Activated T-cell treated with anti-CD3 and anti-CD28 coated beads, Interleukin-2, amount 50 U/mL, for 1 hour (primary cell): Measurements from ENCODE around the gene SLC24A5.

Source experiments
- DNase-seq: peaks from one replicate; pipeline ENCODE4 v3.0.0-alpha.2; 2020

Gene SLC24A5

DNA sequence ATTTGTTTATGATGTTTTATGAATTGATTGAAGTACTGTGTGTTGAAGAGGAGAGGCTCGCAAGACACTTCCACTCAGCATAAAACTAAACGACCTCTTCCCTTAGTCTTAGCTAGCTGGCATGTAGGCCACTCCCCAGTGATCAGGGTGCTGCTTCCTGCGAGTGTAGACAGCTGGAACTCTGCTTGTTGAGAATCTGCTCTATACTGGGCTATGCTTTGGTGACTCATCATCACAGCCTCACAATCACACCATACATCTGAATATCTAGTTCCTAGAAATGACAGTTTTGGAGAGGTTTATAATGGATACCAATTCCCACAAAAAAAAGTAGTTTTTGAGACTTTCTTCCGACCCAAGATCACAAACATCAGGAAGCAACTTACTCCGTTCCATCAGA is 1.5 kb upstream of the SLC24A5 start:
- DNase-seq = no peak

DNA sequence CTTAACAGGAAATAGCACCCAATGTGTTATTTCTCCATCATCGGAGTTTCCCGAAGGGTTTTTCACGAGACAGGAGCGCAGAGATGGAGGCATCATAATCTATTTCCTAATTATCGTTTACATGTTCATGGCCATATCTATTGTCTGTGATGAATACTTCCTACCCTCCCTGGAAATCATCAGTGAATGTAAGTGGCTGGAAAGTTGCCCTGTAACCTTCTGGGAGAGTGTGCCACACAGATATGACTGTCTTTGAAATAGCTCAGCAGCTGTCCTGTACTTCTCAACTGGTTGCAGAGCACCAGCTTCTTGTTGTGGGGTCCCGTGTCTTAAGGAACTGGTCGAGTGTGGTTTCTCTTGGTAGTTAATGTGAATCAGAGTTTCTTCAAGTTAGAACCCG is 1.1 kb downstream of the SLC24A5 start:
- DNase-seq = no peak

GRCh38 chr15:48126667-48127355 is 6.0 kb downstream of the SLC24A5 start:
- no peak for DNase-seq

DNA sequence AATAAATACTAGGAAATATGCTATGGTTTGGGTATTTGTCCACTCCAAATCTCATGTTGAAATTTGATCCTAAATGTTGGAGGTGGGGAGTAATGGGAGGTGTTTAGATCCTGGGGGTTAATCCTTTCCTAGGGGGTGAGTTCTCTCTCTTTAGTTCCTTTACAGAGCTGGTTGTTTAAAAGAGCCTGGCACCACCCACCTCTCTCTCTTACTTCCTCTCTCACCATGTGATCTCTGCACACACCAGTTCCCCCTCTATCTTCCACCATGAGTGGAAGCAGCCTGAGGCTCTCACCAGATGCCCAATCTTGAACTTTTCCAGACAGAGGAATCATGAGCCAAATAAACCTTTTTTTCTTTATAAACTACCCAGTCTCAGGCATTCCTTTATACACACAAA is 10.5 kb downstream of the SLC24A5 start:
- DNase-seq = no peak

- no peak for DNase-seq
These were observed 12.1 kb downstream of the SLC24A5 start for GRCh38 chr15:48132874-48133273.

GRCh38 chr15:48143856-48144255 is 23.1 kb downstream of the SLC24A5 start:
- DNase-seq = no peak

GRCh38 chr15:48144889-48145288 is 24.1 kb downstream of the SLC24A5 start:
- DNase-seq = no peak

- DNase-seq = no peak
These were observed 25.1 kb downstream of the SLC24A5 start for GRCh38 chr15:48145923-48146322.

DNA sequence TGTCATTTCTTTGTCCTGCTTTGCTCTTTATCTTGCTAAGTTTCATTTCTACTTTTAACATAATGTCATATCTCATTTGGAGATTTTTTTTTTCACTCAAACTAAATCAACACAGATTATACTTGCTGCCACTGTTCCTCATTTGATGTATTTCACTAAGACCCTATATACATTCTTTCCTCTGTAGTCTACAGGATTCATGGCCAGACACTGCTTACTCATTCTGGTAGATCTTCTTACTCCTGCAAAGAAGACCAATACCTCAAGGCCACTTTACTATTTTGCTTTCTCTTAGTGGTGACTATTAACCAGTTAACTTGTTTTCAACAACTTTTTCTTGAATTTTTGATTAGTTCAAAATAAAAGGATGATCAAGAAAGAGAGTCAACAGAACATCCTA is 26.6 kb downstream of the SLC24A5 start:
- no peak for DNase-seq

GRCh38 chr15:48149858-48150257 is 29.1 kb downstream of the SLC24A5 start:
- DNase-seq = no peak

DNA sequence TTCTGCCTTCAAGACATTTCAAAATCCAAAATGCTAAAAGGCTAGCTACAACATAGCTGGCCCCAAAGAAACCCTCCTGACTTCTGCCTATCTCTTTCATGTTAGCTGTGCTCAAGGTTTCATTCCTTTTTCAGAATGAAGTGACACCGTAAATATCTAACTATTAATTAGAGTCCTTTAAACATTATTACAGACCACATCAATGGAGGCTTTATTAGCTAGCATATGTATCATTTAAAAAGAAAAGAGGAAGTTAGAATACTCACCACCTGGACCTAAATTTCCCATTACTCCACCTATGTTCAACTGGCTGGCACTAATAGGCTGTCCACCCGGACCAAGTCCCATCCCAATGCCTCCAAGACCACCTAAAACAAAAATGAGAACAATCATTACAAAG is 32.7 kb downstream of the SLC24A5 start:
- DNase-seq = no peak

GRCh38 chr15:48168616-48169015 is 47.8 kb downstream of the SLC24A5 start:
- DNase-seq = no peak

DNA sequence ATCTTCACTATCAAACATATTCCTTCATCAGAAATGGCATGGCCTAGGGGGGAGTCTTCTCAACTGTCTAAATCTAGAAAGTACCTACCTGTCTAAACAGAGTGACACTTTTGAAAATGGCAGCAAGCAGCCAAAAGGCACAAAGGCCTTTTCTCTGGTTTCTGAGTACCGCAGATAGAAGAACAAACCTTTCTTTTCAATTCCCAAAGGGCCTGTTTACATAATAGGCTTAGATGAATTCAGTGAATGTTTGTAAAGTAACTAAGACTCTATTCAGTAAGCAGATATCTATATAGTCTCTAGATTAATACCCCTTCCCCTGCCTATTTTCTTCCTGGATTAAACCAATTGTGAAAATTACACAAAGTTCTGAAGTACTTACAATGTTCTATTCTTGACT is 50.2 kb downstream of the SLC24A5 start:
- no peak for DNase-seq

DNA sequence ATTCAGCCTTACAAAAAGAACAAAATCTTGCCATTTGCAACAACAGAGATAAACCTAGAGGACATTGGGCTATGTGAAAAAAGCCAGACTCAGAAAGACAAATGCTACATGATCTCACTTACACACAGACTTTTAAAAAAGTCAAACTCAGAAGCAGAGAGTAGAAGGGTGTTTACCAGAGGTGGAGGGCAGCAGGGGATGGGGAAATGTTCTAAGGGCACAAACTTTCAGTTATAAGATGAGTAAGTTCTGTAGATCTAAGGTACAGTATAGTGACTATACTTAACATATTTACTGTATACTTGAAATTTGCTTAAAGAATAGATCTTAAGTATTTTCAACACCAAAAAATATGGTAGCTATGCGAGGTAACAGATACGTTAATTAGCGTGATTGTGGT is 54.3 kb downstream of the SLC24A5 start:
- no peak for DNase-seq

- no peak for DNase-seq
These were observed 55.3 kb downstream of the SLC24A5 start for GRCh38 chr15:48176112-48176511.

DNA sequence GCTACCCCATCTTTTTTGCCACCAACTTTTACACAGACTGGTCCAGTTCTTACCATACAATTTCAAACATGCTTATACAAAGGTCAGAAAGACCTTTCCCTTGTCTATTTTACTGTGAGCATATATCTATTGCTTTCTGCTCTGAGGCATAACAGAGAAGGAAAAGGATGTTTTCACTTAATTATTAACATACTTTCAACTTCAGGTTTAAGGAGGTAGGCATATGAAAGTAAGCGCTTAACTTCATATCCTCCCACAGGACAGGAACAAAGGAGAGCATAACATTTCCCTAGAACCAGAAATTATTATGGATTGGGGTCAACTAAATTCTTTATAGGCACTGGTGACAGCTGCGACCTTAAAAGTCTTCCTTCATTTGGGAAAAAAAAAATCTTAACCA is 56.2 kb downstream of the SLC24A5 start:
- DNase-seq = no peak

DNA sequence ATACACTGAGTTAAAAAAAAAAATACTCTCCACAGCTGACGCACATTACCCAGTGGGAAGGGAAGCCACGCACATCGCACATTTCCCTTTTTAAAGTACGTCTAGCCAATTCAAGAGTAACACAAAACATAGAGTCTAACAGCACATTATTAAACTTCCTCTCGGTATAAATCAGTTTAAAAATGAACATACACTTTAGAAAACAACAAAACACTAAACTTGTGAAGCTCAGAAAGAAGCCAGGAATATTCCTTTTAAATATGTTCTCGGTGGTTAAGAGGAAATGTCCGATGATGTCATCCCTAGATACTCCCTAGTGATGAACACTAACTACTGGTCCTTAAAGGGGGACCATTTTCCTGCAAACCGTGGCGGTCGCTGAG is 56.6 kb downstream of the SLC24A5 start:
- DNase-seq = no peak

DNA sequence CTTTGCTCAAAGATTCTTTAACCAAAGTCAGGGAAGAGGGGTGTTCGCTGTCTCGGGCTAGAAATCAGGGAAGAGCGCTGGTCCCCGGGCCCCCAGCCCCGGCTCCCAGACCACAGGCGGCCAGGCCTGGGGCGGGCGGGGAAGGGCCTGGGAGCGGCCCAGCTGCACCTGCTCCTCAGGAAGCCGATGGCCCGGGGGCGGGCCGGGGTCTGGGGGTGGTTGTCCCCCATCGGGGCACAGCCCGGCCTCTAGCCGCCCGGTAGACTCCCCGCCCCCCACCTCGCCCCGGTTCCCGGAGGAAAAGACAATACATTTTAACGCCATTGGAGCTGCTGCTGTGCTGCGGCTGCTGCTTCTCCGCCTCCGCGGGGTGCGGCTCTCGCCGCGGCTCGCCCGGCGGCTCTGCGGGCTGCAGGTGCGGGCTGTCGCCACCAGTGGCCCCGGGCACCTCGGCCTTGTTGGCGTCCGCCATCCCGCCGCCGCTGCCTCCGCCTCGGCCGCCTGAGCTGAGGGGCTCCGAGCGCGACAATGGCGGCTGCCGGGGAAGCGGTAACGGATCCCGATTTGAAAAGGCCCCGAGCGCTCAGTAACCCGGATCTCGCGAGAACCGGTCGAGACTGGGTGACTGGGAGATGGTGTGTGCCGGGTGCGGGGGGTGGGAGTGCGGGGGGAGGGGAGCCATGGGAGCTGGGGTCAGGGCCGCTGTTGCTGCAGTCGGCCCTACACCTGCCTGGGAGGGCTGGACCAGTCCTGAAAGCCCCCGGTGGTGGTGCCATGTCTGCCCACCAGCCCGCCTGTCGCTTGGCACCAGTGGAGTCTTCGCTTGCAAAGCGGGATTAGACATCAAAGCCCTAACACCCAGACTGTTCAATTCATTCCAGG is 57.2 kb downstream of the SLC24A5 start, which contains the start of gene MYEF2:
Gene MYEF2 (minus strand): TSS at position 530 of the 882 bp plus-strand sequence. CDS start 58 bp downstream, at position 472.
- peak; percentile 66 for DNase-seq

DNA sequence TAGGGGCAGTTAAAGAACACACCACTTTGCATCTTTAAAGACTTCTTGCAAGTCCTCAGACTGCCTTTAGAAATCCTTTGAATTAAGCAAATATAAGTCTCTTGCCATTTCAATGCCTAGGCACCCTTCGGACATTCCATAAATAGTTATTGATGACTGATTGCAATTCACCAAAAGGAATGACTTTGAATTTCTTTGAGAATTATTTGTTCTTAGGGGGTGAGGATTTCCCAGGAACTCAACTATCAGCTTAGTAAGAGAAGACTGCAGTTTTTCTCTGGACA is 57.8 kb downstream of the SLC24A5 start:
- DNase-seq = no peak

GRCh38 chr15:48182749-48183148 is 62.0 kb downstream of the SLC24A5 start:
- DNase-seq = no peak

GRCh38 chr15:48185529-48185928 is 64.7 kb downstream of the SLC24A5 start:
- DNase-seq = no peak

DNA sequence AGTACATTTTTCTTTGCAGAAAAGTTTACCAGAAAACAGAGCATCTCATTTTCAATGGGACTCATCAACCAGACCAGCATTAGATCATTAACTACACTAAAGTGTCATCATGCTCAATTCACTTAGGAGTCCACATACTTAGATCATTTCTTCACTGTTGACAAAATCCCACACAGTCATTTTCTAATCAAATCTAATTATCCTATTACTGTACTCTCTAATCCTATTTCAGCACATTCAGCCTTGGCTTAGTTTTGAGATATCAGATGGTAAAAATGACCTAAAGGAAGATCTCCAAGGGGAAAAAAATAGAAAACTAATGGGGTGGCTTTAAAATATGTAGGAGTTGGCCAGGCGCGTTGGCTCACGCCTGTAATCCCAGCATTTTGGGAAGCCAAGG is 65.5 kb downstream of the SLC24A5 start:
- no peak for DNase-seq

DNA sequence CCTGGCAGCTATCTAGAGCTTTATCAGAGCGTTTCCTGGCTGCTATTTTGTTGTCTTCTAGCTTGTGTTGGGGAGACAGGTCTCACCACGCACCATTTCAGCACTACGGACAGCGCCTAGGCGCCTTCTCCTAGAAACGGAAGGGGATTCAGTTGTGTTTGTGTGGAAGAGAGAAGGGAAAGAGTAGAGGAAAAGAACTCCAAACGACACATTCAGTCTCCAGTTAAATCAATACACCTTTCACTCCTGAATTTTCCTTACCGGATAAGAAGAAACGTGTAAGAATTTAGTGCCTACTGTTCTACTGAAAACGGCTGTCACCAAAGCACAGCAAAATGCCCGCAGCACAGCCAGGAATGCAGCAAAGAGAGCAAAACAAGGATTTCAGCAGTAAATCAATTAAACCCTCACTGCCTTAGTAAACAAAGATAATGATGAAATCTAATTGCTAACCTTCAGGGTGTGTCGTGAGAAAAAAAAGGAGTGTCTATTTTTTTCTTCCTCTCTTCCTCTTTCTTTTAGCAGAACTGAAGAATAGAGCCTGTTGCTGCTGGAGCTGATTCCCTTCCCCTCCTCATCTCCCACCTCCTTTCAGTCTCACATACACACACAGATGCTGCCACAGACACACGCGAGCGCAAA is 70.3 kb downstream of the SLC24A5 start:
- peak; percentile 20 for DNase-seq

DNA sequence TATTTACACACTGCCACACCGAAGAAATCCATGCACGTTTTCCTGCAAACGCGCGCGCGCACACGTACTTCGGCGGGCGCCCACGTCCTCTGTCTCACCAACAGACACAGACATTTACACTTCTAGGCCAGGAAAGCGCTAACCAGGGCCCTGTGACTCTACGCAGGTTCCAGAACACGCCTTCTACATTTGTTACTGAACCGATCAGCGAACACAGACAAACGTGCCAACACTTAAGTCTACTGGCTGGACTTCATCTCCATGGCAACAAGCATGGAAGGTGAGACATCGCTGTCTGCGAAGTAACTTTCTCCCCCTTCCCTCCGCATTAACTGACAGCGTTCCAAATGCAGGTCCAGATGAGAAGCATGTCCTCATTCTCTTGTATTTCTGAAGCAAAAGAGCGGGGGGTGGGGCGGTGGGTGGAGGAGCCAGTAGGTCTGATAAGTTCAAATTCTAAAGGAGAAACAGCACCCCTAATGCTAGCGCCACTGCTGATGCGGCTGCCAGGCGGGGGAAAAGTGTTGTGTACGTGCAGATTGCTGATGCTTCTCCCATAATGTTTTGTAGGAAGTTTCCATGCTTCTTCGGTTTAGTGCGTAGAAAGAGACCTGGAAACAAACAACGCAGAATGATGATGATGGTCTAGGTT is 70.9 kb downstream of the SLC24A5 start, which contains the start of gene CTXN2:
Gene CTXN2 (plus strand): TSS at position 92 of the 652 bp plus-strand sequence. CDS start 9,636 bp downstream, outside the sequence.
- DNase-seq = no peak
